ENCODE results near the gene MPHOSPH9. TPM values are rescaled to one million over a fixed set of nuclear protein-coding genes. Genes with fewer than 3 reads are reported as not detected.

Gene MPHOSPH9
- total RNA-seq, result 33.9 and 39.1 TPM in 2 replicates
- long read RNA-seq, full-length matches to known transcripts, result 3 of 113 reads
- long read RNA-seq, partial matches to known transcripts, result 69 of 113 reads
- long read RNA-seq, other reads (novel, unspliced or antisense), result 41 of 113 reads

DNA sequence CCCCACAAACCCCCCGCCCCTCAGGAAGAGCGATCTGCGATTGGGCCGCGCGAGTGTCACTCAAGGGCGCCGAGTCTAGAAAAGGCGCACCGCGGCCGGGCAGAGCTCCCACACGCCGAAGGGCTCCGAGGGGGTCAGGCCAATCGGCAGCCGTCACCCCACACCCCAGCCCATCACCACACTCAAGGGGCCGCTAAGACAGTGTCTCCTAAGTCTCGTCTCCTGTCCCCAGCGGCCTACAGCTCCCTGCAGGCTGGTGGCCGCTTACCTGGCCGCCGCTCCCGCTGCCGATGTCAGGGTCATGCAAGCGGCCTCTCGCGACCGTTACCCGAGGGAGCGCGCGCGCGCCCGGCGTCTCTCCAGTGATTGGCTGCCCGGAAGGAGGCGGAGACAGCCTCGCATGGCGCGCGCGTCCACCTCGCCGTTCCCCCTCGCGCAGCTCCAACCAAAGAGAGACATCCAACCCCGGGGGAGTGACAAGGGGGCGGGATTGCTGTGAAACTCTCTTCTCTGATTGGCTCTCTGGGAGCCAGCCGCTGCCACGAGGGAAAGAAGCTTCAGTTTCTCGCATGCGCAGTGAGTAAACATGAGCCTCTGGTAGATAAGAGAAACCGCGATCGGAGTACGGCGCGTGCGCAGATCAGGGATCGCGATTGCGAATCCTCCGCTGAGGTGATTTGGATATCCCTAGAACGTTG, at the start of gene MPHOSPH9, which contains the start of gene MTRFR:
TSS of gene MPHOSPH9 (minus strand) at position 335 of the 698 bp plus-strand sequence. CDS start 2,777 bp downstream, outside the sequence.
TSS of gene MTRFR (plus strand) at position 630 of the 698 bp plus-strand sequence. CDS start 20,239 bp downstream, outside the sequence.
- H3K36me3 Mint-ChIP-seq (ENCODE audit: unreplicated experiment), result peaks cover 2% of the 10 kb centered on the region
- peak within 1 kb of the TSS; percentile 89 for H3K27ac Mint-ChIP-seq (ENCODE audit: unreplicated experiment)
- peak; percentile 100 for DNase-seq (ENCODE audit: extremely low spot score, unreplicated experiment)
- TF ChIP-seq CTCF (IDR thresholded peaks at IDR 0.05), result no peak
- H3K4me1 Mint-ChIP-seq (ENCODE audit: unreplicated experiment), result peaks cover 34% of the 10 kb centered on the region
- peak within 1 kb of the TSS; percentile 95 for H3K4me3 Mint-ChIP-seq (ENCODE audit: unreplicated experiment)
- no peaks in the 10 kb centered on the region for H3K27me3 Mint-ChIP-seq (ENCODE audit: unreplicated experiment)
- no peaks in the 10 kb centered on the region for H3K9me3 Mint-ChIP-seq (ENCODE audit: unreplicated experiment)

DNA sequence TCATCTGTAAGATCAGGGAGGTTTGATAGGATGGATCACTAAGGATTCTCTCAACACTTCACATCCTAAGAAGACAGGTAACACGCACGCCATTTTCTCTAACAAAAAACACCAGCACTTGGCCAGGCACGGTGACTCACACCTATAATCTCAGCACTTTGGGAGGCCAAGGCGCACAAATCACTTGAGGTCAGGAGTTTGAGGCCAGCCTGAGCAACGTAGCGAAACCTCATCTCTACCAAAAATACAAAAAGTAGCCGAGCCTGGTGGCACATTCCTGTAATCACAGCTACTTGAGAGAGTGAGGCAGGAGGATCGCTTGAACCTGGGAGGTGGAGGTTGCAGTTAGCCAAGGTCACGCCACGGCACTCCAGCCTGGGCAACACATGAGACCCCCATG, 49.2 kb upstream of the MPHOSPH9 start:
- Mint-ChIP-seq H3K4me3 (ENCODE audit: unreplicated experiment) (no peak overlapping the region), H3K27ac (ENCODE audit: unreplicated experiment) (no peak overlapping the region), H3K27me3 (ENCODE audit: unreplicated experiment) (no peaks in the 10 kb centered on the region), H3K9me3 (ENCODE audit: unreplicated experiment) (no peaks in the 10 kb centered on the region), H3K4me1 (ENCODE audit: unreplicated experiment) (peaks cover 4% of the 10 kb centered on the region), H3K36me3 (ENCODE audit: unreplicated experiment) (peaks cover 3% of the 10 kb centered on the region)
- TF ChIP-seq CTCF (IDR thresholded peaks at IDR 0.05), result no peak
- DNase-seq (ENCODE audit: extremely low spot score, unreplicated experiment), result no peak

GRCh38 chr12:123280971-123281370, 48.0 kb upstream of the MPHOSPH9 start:
- Mint-ChIP-seq H3K27ac (ENCODE audit: unreplicated experiment) (no peak overlapping the region), H3K27me3 (ENCODE audit: unreplicated experiment) (no peaks in the 10 kb centered on the region), H3K9me3 (ENCODE audit: unreplicated experiment) (no peaks in the 10 kb centered on the region), H3K4me3 (ENCODE audit: unreplicated experiment) (no peak overlapping the region), H3K4me1 (ENCODE audit: unreplicated experiment) (no peaks in the 10 kb centered on the region), H3K36me3 (ENCODE audit: unreplicated experiment) (no peaks in the 10 kb centered on the region)
- DNase-seq (ENCODE audit: extremely low spot score, unreplicated experiment), result no peak
- TF ChIP-seq CTCF (IDR thresholded peaks at IDR 0.05), result no peak

- no peak for DNase-seq (ENCODE audit: extremely low spot score, unreplicated experiment)
- Mint-ChIP-seq H3K27me3 (ENCODE audit: unreplicated experiment) (no peaks in the 10 kb centered on the region), H3K9me3 (ENCODE audit: unreplicated experiment) (no peaks in the 10 kb centered on the region), H3K4me1 (ENCODE audit: unreplicated experiment) (no peaks in the 10 kb centered on the region), H3K36me3 (ENCODE audit: unreplicated experiment) (no peaks in the 10 kb centered on the region), H3K4me3 (ENCODE audit: unreplicated experiment) (no peak overlapping the region), H3K27ac (ENCODE audit: unreplicated experiment) (no peak overlapping the region)
- TF ChIP-seq CTCF (IDR thresholded peaks at IDR 0.05), result no peak
These were observed 45.2 kb upstream of the MPHOSPH9 start for GRCh38 chr12:123278101-123278627.

DNA sequence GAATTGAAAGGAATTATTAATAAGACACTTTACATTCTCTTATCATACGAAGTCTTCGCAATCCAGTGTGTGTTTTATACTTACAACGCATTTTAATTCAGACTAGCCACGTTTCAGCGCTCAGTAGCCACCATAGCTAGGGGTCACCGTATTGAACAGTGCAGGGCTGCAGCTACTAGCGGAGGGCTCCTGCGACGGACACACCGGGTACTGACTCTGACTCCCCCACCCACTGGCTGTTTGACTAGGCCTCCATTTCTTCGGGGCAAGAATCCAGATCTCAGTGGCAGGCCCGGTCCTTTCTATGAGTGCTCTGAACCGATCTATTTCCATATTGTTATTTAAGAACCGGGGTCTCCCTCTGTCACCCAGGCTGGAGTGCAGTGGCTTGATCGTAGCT, 40.2 kb upstream of the MPHOSPH9 start:
- no peaks in the 10 kb centered on the region for H3K9me3 Mint-ChIP-seq (ENCODE audit: unreplicated experiment)
- DNase-seq (ENCODE audit: extremely low spot score, unreplicated experiment), result no peak
- no peaks in the 10 kb centered on the region for H3K36me3 Mint-ChIP-seq (ENCODE audit: unreplicated experiment)
- H3K27ac Mint-ChIP-seq (ENCODE audit: unreplicated experiment), result no peak overlapping the region
- H3K4me1 Mint-ChIP-seq (ENCODE audit: unreplicated experiment), result peaks cover 25% of the 10 kb centered on the region
- no peak for TF ChIP-seq CTCF (IDR thresholded peaks at IDR 0.05)
- H3K4me3 Mint-ChIP-seq (ENCODE audit: unreplicated experiment), result peak overlapping the region; percentile 35
- no peaks in the 10 kb centered on the region for H3K27me3 Mint-ChIP-seq (ENCODE audit: unreplicated experiment)
